ENCODE results near the gene HGS. TPM values are rescaled to one million over a fixed set of nuclear protein-coding genes. Genes with fewer than 3 reads are reported as not detected.
A peak's percentile ranks its signal among the peaks of the same experiment; 100 is the strongest.
"Not testable (repeated sequence)": the region's sequence is repeated elsewhere in the genome, so short reads cannot be mapped to it uniquely, and the experiment has no call there.

Gene HGS
- total RNA-seq, 3 donors from 2014 or later = 146 to 162 (median 147) TPM

DNA sequence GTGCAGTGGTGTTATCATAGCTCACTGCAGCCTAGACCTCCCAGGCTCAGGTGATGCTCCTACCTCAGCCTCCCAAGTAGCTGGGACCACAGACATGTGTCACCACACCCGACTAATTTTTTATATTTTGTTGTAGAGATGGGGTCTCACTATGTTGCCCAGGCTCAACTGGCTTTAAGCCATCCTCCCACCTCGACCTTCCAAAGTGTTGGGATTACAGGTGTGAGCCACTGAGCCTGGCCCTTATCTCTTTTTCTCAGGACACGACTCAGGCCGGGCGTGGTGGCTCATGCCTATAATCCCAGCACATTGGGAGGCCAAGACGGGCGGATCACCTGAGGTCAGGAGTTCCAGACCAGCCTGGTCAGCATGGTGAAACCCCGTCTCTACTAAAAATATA lies 55.8 kb downstream of the HGS start:
- not testable (repeated sequence) for H3K9me3 Mint-ChIP-seq; H3K4me3 Mint-ChIP-seq; DNase-seq; H3K4me1 Mint-ChIP-seq (ENCODE audit: low read depth); H3K36me3 Mint-ChIP-seq (ENCODE audit: insufficient read depth); H3K27me3 Mint-ChIP-seq (ENCODE audit: low read depth); ATAC-seq

DNA sequence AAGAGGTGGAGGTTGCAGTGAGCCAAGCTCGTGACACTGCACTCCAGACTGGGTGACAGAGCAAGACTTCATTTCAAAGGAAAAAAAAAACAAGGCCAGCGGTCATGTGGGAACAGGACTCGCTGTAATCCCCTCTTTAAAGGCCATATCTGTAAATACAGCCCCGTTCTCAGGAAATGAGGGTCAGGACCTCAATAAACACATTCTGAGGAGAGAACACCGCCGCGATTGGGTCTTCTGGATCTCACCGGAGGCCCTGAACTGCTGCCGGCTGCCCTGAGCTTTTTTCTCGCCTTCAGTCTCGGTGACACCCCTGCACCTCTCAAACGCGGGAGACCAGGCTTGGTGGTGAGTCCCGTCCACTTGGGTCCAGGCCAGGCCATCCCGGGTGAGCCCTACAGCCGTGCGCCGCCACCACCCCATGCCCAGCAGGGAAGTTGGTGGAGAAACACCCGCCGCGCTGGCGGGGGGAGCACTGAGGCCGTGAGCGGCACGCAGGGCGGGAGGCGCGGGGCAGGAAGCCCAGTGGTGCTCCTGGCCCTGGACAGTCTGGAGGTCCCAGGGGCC lies 56.7 kb downstream of the HGS start:
- Mint-ChIP-seq H3K9me3 (no peaks in the 10 kb centered on the region), H3K27me3 (ENCODE audit: low read depth) (peaks cover 7% of the 10 kb centered on the region), H3K4me3 (no peak overlapping the region), H3K4me1 (ENCODE audit: low read depth) (peaks cover 6% of the 10 kb centered on the region), H3K36me3 (ENCODE audit: insufficient read depth) (no peaks in the 10 kb centered on the region)
- no peak for DNase-seq
- ATAC-seq = no peak

DNA sequence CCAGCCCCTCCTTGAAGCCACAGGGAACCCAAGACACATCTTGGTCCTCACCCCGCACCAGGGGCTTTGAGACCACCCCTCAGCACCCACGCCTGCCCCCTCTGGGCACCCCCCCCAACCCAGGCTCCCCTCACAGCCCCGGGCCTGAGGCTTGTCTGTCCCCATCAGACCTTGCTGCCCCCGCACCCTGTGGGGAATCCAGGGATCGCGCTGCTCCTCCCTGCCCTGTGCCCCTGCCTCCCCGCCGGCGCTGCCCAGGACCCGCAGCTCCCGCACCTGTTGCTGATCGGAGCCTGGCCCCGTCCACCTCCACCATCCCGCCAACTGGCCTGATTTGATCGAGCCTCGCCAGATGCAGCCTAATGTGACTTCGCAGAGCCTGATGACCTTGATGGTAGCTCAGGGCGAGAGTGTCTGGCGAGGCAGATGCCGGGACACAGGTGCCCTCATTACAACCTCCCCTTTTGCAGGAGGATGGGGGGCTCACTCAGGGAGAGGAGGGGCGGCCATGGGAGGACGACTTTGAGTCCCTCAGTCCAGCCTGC lies 57.3 kb downstream of the HGS start:
- H3K4me1 Mint-ChIP-seq (ENCODE audit: low read depth) = peaks cover 2% of the 10 kb centered on the region
- ATAC-seq (peak in 1 of 2 donors; percentile 23), DNase-seq (no peak)
- H3K36me3 Mint-ChIP-seq (ENCODE audit: insufficient read depth) = no peaks in the 10 kb centered on the region
- H3K27me3 Mint-ChIP-seq (ENCODE audit: low read depth) = peaks cover 2% of the 10 kb centered on the region
- H3K4me3 Mint-ChIP-seq = no peak overlapping the region
- H3K9me3 Mint-ChIP-seq = no peaks in the 10 kb centered on the region

DNA sequence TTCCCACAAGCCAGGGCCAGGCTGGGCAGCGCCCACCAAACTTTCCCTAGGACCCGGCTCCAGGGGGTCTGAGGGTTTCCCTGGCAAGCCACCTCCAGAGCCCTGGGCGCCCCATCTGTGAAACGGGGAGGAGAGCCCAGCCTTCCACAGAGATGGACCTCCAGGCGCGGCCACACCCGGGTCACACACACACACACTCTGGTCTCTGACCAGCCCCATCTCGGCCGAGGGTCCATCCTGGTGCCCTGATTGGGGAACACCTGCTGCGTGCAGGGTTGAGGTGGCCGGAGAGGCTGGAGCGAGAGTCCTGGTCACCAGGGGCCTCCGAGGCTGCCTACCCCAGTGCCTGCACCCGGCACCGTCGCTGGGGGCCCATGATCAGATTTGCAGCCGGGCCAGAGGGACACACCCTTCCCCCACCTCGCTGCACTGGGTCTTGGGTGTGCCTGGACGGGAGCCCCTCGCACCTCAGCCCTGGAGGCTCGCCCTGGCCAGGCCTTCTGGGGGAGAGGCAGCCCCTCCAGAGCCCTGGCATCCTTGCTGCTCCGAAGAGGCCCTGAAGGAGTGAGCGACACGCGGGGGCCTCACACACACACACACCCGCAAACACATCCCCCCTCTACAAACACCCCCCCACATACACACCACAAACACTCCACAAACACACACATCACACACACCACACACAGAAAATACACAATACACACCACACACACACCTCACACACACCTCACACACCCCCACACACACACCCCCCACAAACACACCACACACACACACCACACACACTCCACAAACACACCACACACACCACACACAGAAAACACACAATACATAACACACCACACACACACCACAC lies 58.0 kb downstream of the HGS start:
- no peak for ATAC-seq
- no peaks in the 10 kb centered on the region for H3K36me3 Mint-ChIP-seq (ENCODE audit: insufficient read depth)
- peaks cover 2% of the 10 kb centered on the region for H3K4me1 Mint-ChIP-seq (ENCODE audit: low read depth)
- no peak overlapping the region for H3K4me3 Mint-ChIP-seq
- peaks cover 2% of the 10 kb centered on the region for H3K27me3 Mint-ChIP-seq (ENCODE audit: low read depth)
- DNase-seq = no peak
- no peaks in the 10 kb centered on the region for H3K9me3 Mint-ChIP-seq

Other genes with a start within 250 kb of the HGS start
- 1,000 to 10,000 TPM; 3,953 to 4,676 (median 4,016) TPM for gene ACTG1, start 171.2 kb upstream of the HGS start, total RNA-seq
- gene FSCN2, start 155.6 kb upstream of the HGS start, total RNA-seq = under 1 TPM in 2 of 3 donors, not detected in 1; 0.33 to 0.58 TPM
- gene FAAP100, start 131.7 kb upstream of the HGS start, total RNA-seq = 10 to 100 TPM; 59.3 to 63.3 (median 61.6) TPM
- 100 to 1,000 TPM; 153 to 201 (median 167) TPM for gene NPLOC4, start 46.9 kb upstream of the HGS start, total RNA-seq
- gene TSPAN10, start 46.8 kb upstream of the HGS start, total RNA-seq = under 1 TPM in 2 of 3 donors, not detected in 1; 0.11 to 0.18 TPM
- under 1 TPM in 1 of 3 donors, not detected in 2; 0.35 TPM for gene PDE6G, start 27.5 kb upstream of the HGS start, total RNA-seq
- 10 to 100 TPM; 35.0 to 41.1 (median 35.3) TPM for gene OXLD1, start 17.4 kb upstream of the HGS start, total RNA-seq
- 10 to 100 TPM; 82.9 to 91.9 (median 84.9) TPM for gene CCDC137, start 17.3 kb upstream of the HGS start, total RNA-seq
- 10 to 100 TPM; 27.3 to 38.6 (median 27.9) TPM for gene ARL16, start 214 bp upstream of the HGS start, total RNA-seq
- 100 to 1,000 TPM; 294 to 372 (median 359) TPM for gene MRPL12, start 19.4 kb downstream of the HGS start, total RNA-seq
- gene SLC25A10, start 28.3 kb downstream of the HGS start, total RNA-seq = 10 to 100 TPM; 29.9 to 47.8 (median 38.8) TPM
- not detected for gene GCGR, start 120.1 kb downstream of the HGS start, total RNA-seq
- 100 to 1,000 TPM; 100 to 112 (median 110) TPM for gene MCRIP1, start 149.3 kb downstream of the HGS start, total RNA-seq
- not detected for gene PPP1R27, start 151.0 kb downstream of the HGS start, total RNA-seq
- 100 to 1,000 TPM; 442 to 487 (median 478) TPM for gene P4HB, start 176.5 kb downstream of the HGS start, total RNA-seq
- 100 to 1,000 TPM; 789 to 858 (median 821) TPM for gene ARHGDIA, start 187.3 kb downstream of the HGS start, total RNA-seq
- gene ALYREF, start 207.6 kb downstream of the HGS start, total RNA-seq = 100 to 1,000 TPM; 321 to 369 (median 324) TPM
- 100 to 1,000 TPM; 128 to 157 (median 153) TPM for gene ANAPC11, start 207.7 kb downstream of the HGS start, total RNA-seq
- under 1 TPM in 2 of 3 donors, not detected in 1; 0.14 to 0.24 TPM for gene NPB, start 218.2 kb downstream of the HGS start, total RNA-seq
- gene PCYT2, start 227.4 kb downstream of the HGS start, total RNA-seq = 10 to 100 TPM; 23.5 to 25.8 (median 25.7) TPM
- gene SIRT7, start 234.2 kb downstream of the HGS start, total RNA-seq = 10 to 100 TPM; 41.1 to 47.2 (median 46.3) TPM
- gene MAFG, start 243.7 kb downstream of the HGS start, total RNA-seq = 10 to 100 TPM; 42.9 to 50.9 (median 43.4) TPM